ENCODE results near the gene RAB8A.
A peak's percentile ranks its signal among the peaks of the same experiment; 100 is the strongest.

RAB8A gene

GRCh38 chr19:16074488-16075365 is 37.0 kb upstream of the RAB8A start:
- no peak overlapping the region for H3K4me3 ChIP-seq (replicated peaks; ENCODE audit: low read depth, low read length)
- DNase-seq (ENCODE audit: low read depth) = no peak
- TF ChIP-seq CTCF (IDR thresholded peaks at IDR 0.05; ENCODE audit: low read length, missing control alignments) = no peak

GRCh38 chr19:16075430-16076153 is 36.1 kb upstream of the RAB8A start:
- no peak for TF ChIP-seq CTCF (IDR thresholded peaks at IDR 0.05; ENCODE audit: low read length, missing control alignments)
- peak overlapping the region; percentile 68 for H3K4me3 ChIP-seq (replicated peaks; ENCODE audit: low read depth, low read length)
- DNase-seq (ENCODE audit: low read depth) = no peak

GRCh38 chr19:16076154-16076957 is 35.3 kb upstream of the RAB8A start, which contains the start of gene TPM4:
TSS of gene TPM4 (plus strand) at chr19:16076495. CDS start at chr19:16076566, 71 bp downstream.
- peak within 1 kb of the TSS; percentile 98 for H3K4me3 ChIP-seq (replicated peaks; ENCODE audit: low read depth, low read length)
- peak; percentile 98 for DNase-seq (ENCODE audit: low read depth)

GRCh38 chr19:16076958-16077611 is 34.6 kb upstream of the RAB8A start:
- peak overlapping the region; percentile 98 for H3K4me3 ChIP-seq (replicated peaks; ENCODE audit: low read depth, low read length)
- DNase-seq (ENCODE audit: low read depth) = no peak
- TF ChIP-seq CTCF (IDR thresholded peaks at IDR 0.05; ENCODE audit: low read length, missing control alignments) = no peak

More at GRCh38 chr19:16076154-16076957, 35.3 kb upstream of the RAB8A start, which contains the start of gene TPM4:
- TF ChIP-seq CTCF (IDR thresholded peaks at IDR 0.05; ENCODE audit: low read length, missing control alignments) = no peak

GRCh38 chr19:16077984-16078758 is 33.5 kb upstream of the RAB8A start:
- peak overlapping the region; percentile 98 for H3K4me3 ChIP-seq (replicated peaks; ENCODE audit: low read depth, low read length)
- no peak for DNase-seq (ENCODE audit: low read depth)
- TF ChIP-seq CTCF (IDR thresholded peaks at IDR 0.05; ENCODE audit: low read length, missing control alignments) = no peak

Data from fibroblast of pulmonary artery (primary cell).